HepG2 (cell line): ENCODE measurements around the gene C2orf81. TPM values are rescaled to one million over a fixed set of nuclear protein-coding genes. Genes with fewer than 3 reads are reported as not detected.

ENCODE experiments used
- BRD4 ChIP-seq: sonication (generic); formaldehyde crosslinking; IDR thresholded peaks from 2 replicates; pipeline ENCODE4 v1.4.0; 2020; ENCODE audit warnings: missing genetic modification reagents
- CHCHD3 ChIP-seq: sonication (generic); formaldehyde crosslinking; IDR thresholded peaks from 2 replicates; pipeline ENCODE4 v1.8.0; 2022; ENCODE audit warnings: mild to moderate bottlenecking, missing genetic modification reagents, moderate library complexity
- KMT2B ChIP-seq: IDR thresholded peaks from 2 replicates; pipeline ENCODE4 v1.6.1; 2016; ENCODE audit warnings: missing genetic modification reagents, missing compliant biosample characterization
- PAXIP1 ChIP-seq: sonication (generic); formaldehyde crosslinking; conservative IDR thresholded peaks from 2 replicates; pipeline ENCODE4 v1.4.0; 2020; ENCODE audit warnings: mild to moderate bottlenecking, missing genetic modification reagents, moderate library complexity
- PRDM10 ChIP-seq: sonication (generic); formaldehyde crosslinking; IDR thresholded peaks from 2 replicates; pipeline ENCODE4 v1.4.0; 2020; ENCODE audit warnings: low read depth, missing genetic modification reagents
- PREB ChIP-seq: sonication (generic); formaldehyde crosslinking; IDR thresholded peaks from 2 replicates; pipeline ENCODE4 v1.4.0; 2020; ENCODE audit warnings: missing genetic modification reagents
- RFX3 ChIP-seq: IDR thresholded peaks from 2 replicates; pipeline ENCODE4 v1.6.1; 2016; ENCODE audit warnings: missing biosample characterization, missing genetic modification reagents
- USF2 ChIP-seq, 2 experiments: sonication (generic) in 1 of 2; formaldehyde crosslinking in 1 of 2; IDR thresholded peaks; 2 replicates each; pipeline versions ENCODE4 v1.5.1 to v1.6.1; 2011 to 2020; ENCODE audit warnings: borderline replicate concordance in 1 of 2, low read depth in 1 of 2, low read length in 1 of 2, mild to moderate bottlenecking in 1 of 2, missing genetic modification reagents in 1 of 2, moderate library complexity in 1 of 2
- ZNF44 ChIP-seq: sonication (generic); formaldehyde crosslinking; IDR thresholded peaks from 2 replicates; pipeline ENCODE4 v1.5.1; 2020; ENCODE audit warnings: mild to moderate bottlenecking, missing genetic modification reagents
- ZNF660 ChIP-seq: sonication (generic); formaldehyde crosslinking; IDR thresholded peaks from 2 replicates; pipeline ENCODE4 v1.5.1; 2020; ENCODE audit warnings: mild to moderate bottlenecking, low read depth, missing genetic modification reagents, borderline replicate concordance
- ZNF83 ChIP-seq: sonication (generic); formaldehyde crosslinking; IDR thresholded peaks from 2 replicates; pipeline ENCODE4 v1.4.0; 2020; ENCODE audit warnings: missing genetic modification reagents, mild to moderate bottlenecking, borderline replicate concordance
- ZNF879 ChIP-seq: sonication (generic); formaldehyde crosslinking; IDR thresholded peaks from 2 replicates; pipeline ENCODE4 v1.8.1; 2023; ENCODE audit warnings: missing genetic modification reagents
- polyA plus RNA-seq, 8 experiments: library from polyadenylated mRNA; depleted of rRNA in 3 of 8; stranded (reverse) in 7 of 8; unstranded in 1 of 8; fragments of >200 nt; fragmentation: Illumina TruSeq in 4 of 8; extraction: Trizol in 4 of 8; gene quantifications; 2 replicates each; pipeline versions ENCODE4 v1.2.1 to v1.2.3, GENCODE V29; 2011 to 2016; ENCODE audit warnings: low read depth in 4 of 8, missing spikeins in 1 of 8, mixed read lengths in 1 of 8; ENCODE audit not compliant: insufficient read depth in 1 of 8
- total RNA-seq, 5 experiments: library from RNA; depleted of rRNA; stranded (reverse); fragments of >200 nt; fragmentation: Illumina TruSeq; extraction: Trizol; gene quantifications; 2 replicates each; pipeline ENCODE4 v1.2.3, GENCODE V29; 2016; ENCODE audit warnings: low read depth in 1 of 5

C2orf81 gene
- total and polyA plus RNA-seq, 2 of the 13 experiments (the other 11 are each of a cell fraction or from before 2014, with no cell fraction given) = 0.15 to 0.17 TPM

- TF ChIP-seq PAXIP1 (peak; percentile 79), KMT2B (no peak), PREB (no peak), ZNF44 (CRISPR knock-in tag) (peak; percentile 86; the same call in 1 of the 2 replicates), CHCHD3 (CRISPR knock-in tag) (no peak), ZNF83 (CRISPR knock-in tag) (no peak), USF2 (IDR thresholded peaks at IDR 0.05; ENCODE audit: low read depth, low read length) (no peak), USF2 (CRISPR knock-in tag; IDR thresholded peaks at IDR 0.05; ENCODE audit: borderline replicate concordance) (no peak), RFX3 (CRISPR knock-in tag) (no peak), PRDM10 (CRISPR knock-in tag) (no peak), ZNF879 (no peak), BRD4 (CRISPR knock-in tag) (no peak), ZNF660 (CRISPR knock-in tag) (no peak)
Measured at GRCh38 chr2:74413001-74413698, 8.3 kb downstream of the C2orf81 start (continued).
